PC-3 (cell line): ENCODE results near the gene FAM163B. TPM values are rescaled to one million over a fixed set of nuclear protein-coding genes. Genes with fewer than 3 reads are reported as not detected.

Experiments used
- ATAC-seq: fragments of 200-7000 bp; cut with Tn5 transposase; 2 replicates; pipeline ENCODE4 v1.9.1; 2020; ENCODE audit warnings: mild to moderate bottlenecking, moderate library complexity
- BruUV-seq: library from RNA; stranded (reverse); fragments of 400-500 nt; replicated peaks from 2 replicates; lab custom pipeline; 2021; lab: Mats Ljungman, UMichigan
- CTCF ChIA-PET: fragments of 300-600 bp; sonication (Branson Sonifier 250); formaldehyde crosslinking; loops from one replicate; lab custom pipeline; 2022; ENCODE audit warnings: antibody characterized with exemption; lab: Charles Lee
- POLR2A ChIA-PET: fragments of 300-600 bp; sonication (Branson Sonifier 250); formaldehyde crosslinking; loops from one replicate; lab custom pipeline; 2022; ENCODE audit warnings: antibody characterized with exemption; ENCODE audit not compliant: unreplicated experiment; lab: Charles Lee
- DNase-seq: peaks from one replicate; pipeline ENCODE4 v3.0.0-alpha.2; 2015
- H2AFZ ChIP-seq: fragments of 300-600 bp; sonication (generic); 2 replicates; pipeline ENCODE4 v1.6.0; 2016; ENCODE audit warnings: antibody characterized with exemption, low read length
- H3F3A ChIP-seq: fragments of 300-600 bp; sonication (generic); one replicate; pipeline ENCODE4 v1.6.0; 2017; ENCODE audit warnings: antibody characterized with exemption, low read length, control low read depth, mild to moderate bottlenecking; ENCODE audit not compliant: unreplicated experiment
- H3K27ac ChIP-seq: fragments of 300-600 bp; sonication (generic); 2 replicates; pipeline ENCODE4 v1.5.1; 2016; ENCODE audit warnings: mild to moderate bottlenecking, low read length
- H3K27me3 ChIP-seq: fragments of 300-600 bp; sonication (generic); 2 replicates; pipeline ENCODE4 v1.6.1; 2016; ENCODE audit warnings: low read length, mixed read lengths
- H3K36me3 ChIP-seq: fragments of 300-600 bp; sonication (generic); 2 replicates; pipeline ENCODE4 v1.6.1; 2016; ENCODE audit warnings: low read depth, mixed run types, low read length, mixed read lengths
- H3K4me1 ChIP-seq: fragments of 300-600 bp; sonication (generic); 2 replicates; pipeline ENCODE4 v1.5.1; 2016; ENCODE audit warnings: low read length; ENCODE audit not compliant: insufficient read depth
- H3K4me2 ChIP-seq: fragments of 300-600 bp; sonication (generic); 2 replicates; pipeline ENCODE4 v1.6.0; 2016; ENCODE audit warnings: low read length
- H3K4me3 ChIP-seq: fragments of 300-600 bp; sonication (generic); 2 replicates; pipeline ENCODE4 v1.5.1; 2016; ENCODE audit warnings: mild to moderate bottlenecking, low read length, mixed read lengths
- H3K79me2 ChIP-seq: fragments of 300-600 bp; sonication (generic); 2 replicates; pipeline ENCODE4 v1.6.1; 2017; ENCODE audit warnings: low read length, mixed read lengths
- H3K9ac ChIP-seq: fragments of 300-600 bp; sonication (generic); 2 replicates; pipeline ENCODE4 v1.6.0; 2016; ENCODE audit warnings: mild to moderate bottlenecking, low read length
- H3K9me2 ChIP-seq: fragments of 300-600 bp; sonication (generic); replicated peaks from 2 replicates; pipeline ENCODE4 v1.6.1; 2016; ENCODE audit warnings: mixed run types, low read length, mixed read lengths
- H3K9me3 ChIP-seq: fragments of 300-600 bp; sonication (generic); 2 replicates; pipeline ENCODE4 v1.6.1; 2016; ENCODE audit warnings: low read length, mixed read lengths
- H4K20me1 ChIP-seq: fragments of 300-600 bp; sonication (generic); 2 replicates; pipeline ENCODE4 v1.6.1; 2016; ENCODE audit warnings: low read length, mixed read lengths
- CTCF ChIP-seq: fragments of 300-600 bp; sonication (generic); conservative IDR thresholded peaks from 2 replicates; pipeline ENCODE4 v1.5.1; 2017; ENCODE audit warnings: antibody characterized with exemption, low read depth, mild to moderate bottlenecking, low read length
- EZH2 ChIP-seq: fragments of 300-600 bp; sonication (generic); IDR thresholded peaks from one replicate; pipeline ENCODE4 v1.6.1; 2017; ENCODE audit warnings: antibody characterized with exemption, mild to moderate bottlenecking, low read length; ENCODE audit not compliant: unreplicated experiment
- EZH2phosphoT487 ChIP-seq: fragments of 300-600 bp; sonication (generic); IDR thresholded peaks from 2 replicates; pipeline ENCODE4 v1.6.1; 2018; ENCODE audit warnings: mild to moderate bottlenecking, antibody characterized with exemption, low read length, borderline replicate concordance
- intact Hi-C: fragments of 100-400 bp; cut with micrococcal nuclease; formaldehyde crosslinking; loops from 2 replicates; pipeline ENCODE4 v1.9.0; 2023
- total RNA-seq: library from RNA; depleted of rRNA; stranded (reverse); fragments of >200 nt; gene quantifications from 2 replicates; pipeline ENCODE4 v1.2.3, GENCODE V29; 2014

FAM163B gene
- total RNA-seq, 1 experiment from 2014 or later, result not detected

- ChIA-PET CTCF (no interaction called here), POLR2A (no interaction called here)
- no peaks in the 10 kb centered on the region for H3K9me3 ChIP-seq
- peaks cover 29% of the 10 kb centered on the region for H3K27me3 ChIP-seq
- no peaks in the 10 kb centered on the region for H3K79me2 ChIP-seq
- H3F3A ChIP-seq, result no peaks in the 10 kb centered on the region
- TF ChIP-seq CTCF (no peak), EZH2 (no peak), EZH2phosphoT487 (no peak)
- no peak for ATAC-seq
- intact Hi-C loops, result no loop called here
- H4K20me1 ChIP-seq, result no peaks in the 10 kb centered on the region
- no peak overlapping the region for H3K4me3 ChIP-seq
- H3K9ac ChIP-seq, result no peak overlapping the region
- no peaks in the 10 kb centered on the region for H3K36me3 ChIP-seq
- DNase-seq, result no peak
- no peaks in the 10 kb centered on the region for H3K4me1 ChIP-seq
- no peak overlapping the region for H3K4me2 ChIP-seq
- no peaks in the 10 kb centered on the region for H3K9me2 ChIP-seq
- no TSS peak for BruUV-seq
- no peak overlapping the region for H3K27ac ChIP-seq
- H2AFZ ChIP-seq, result no peak overlapping the region
Measured at GRCh38 chr9:133604214-133604613, 5.0 kb downstream of the FAM163B start.

- CTCF ChIA-PET, result no interaction called here
- no peak for ATAC-seq
- Histone ChIP-seq H4K20me1 (no peaks in the 10 kb centered on the region), H3K9me3 (no peaks in the 10 kb centered on the region), H3K9ac (no peak overlapping the region), H3F3A (no peaks in the 10 kb centered on the region), H3K27ac (no peak overlapping the region), H2AFZ (no peak overlapping the region), H3K27me3 (peaks cover 24% of the 10 kb centered on the region), H3K9me2 (no peaks in the 10 kb centered on the region), H3K79me2 (no peaks in the 10 kb centered on the region), H3K4me3 (no peak overlapping the region), H3K4me1 (no peaks in the 10 kb centered on the region), H3K4me2 (no peak overlapping the region), H3K36me3 (no peaks in the 10 kb centered on the region)
- no TSS peak for BruUV-seq
- intact Hi-C loops, result no loop called here
- POLR2A ChIA-PET, result no interaction called here
- no peak for DNase-seq
- TF ChIP-seq CTCF, result no peak
- TF ChIP-seq EZH2phosphoT487, result no peak
- TF ChIP-seq EZH2, result no peak
Measured at GRCh38 chr9:133603135-133603927, 5.9 kb downstream of the FAM163B start.

GRCh38 chr9:133602277-133602676 lies 6.9 kb downstream of the FAM163B start:
- H3K27ac ChIP-seq, result no peak overlapping the region
- ChIA-PET POLR2A (no interaction called here), CTCF (no interaction called here)
- H3K9ac ChIP-seq, result no peak overlapping the region
- peaks cover 14% of the 10 kb centered on the region for H3K27me3 ChIP-seq
- TF ChIP-seq CTCF (no peak), EZH2 (no peak), EZH2phosphoT487 (no peak)
- H4K20me1 ChIP-seq, result no peaks in the 10 kb centered on the region
- H3K4me3 ChIP-seq, result no peak overlapping the region
- intact Hi-C loops, result no loop called here
- BruUV-seq, result no TSS peak
- no peak for DNase-seq
- no peaks in the 10 kb centered on the region for H3K9me2 ChIP-seq
- H3F3A ChIP-seq, result no peaks in the 10 kb centered on the region
- 0 out of 2 replicates have a peak, but pooled peaks cover 3% of the 10 kb centered on the region for H3K9me3 ChIP-seq
- H3K36me3 ChIP-seq, result no peaks in the 10 kb centered on the region
- no peak for ATAC-seq
- H3K4me2 ChIP-seq, result no peak overlapping the region
- no peaks in the 10 kb centered on the region for H3K4me1 ChIP-seq
- no peaks in the 10 kb centered on the region for H3K79me2 ChIP-seq
- H2AFZ ChIP-seq, result no peak overlapping the region
